GM18858 (cell line): ENCODE results near the gene DBN1.

Source experiments
- ATAC-seq: cut with Tn5 transposase; IDR thresholded peaks from one replicate; pipeline ENCODE4 v1.9.1; 2021; ENCODE audit not compliant: unreplicated experiment

Gene DBN1

DNA sequence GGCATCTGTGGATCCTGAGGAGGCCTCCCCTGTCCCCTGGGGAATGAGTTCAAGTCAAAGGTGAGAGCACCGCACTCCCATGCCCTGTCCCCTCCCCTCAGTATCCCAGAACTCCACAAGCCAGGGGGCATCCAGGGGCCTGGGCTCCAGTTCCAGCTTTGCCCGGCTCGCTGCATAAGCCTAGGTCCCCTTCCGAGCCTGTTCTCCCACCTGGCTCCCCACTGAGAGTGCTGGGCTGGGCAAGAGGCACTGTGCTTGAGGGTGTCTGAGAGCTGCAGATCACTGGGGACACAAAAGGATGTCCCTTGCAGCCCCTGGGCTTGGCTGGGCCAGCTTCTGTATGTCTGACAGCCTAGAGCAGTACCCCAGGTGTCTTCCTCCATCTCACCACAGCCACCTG is 31.6 kb upstream of the DBN1 start:
- ATAC-seq, result no peak

DNA sequence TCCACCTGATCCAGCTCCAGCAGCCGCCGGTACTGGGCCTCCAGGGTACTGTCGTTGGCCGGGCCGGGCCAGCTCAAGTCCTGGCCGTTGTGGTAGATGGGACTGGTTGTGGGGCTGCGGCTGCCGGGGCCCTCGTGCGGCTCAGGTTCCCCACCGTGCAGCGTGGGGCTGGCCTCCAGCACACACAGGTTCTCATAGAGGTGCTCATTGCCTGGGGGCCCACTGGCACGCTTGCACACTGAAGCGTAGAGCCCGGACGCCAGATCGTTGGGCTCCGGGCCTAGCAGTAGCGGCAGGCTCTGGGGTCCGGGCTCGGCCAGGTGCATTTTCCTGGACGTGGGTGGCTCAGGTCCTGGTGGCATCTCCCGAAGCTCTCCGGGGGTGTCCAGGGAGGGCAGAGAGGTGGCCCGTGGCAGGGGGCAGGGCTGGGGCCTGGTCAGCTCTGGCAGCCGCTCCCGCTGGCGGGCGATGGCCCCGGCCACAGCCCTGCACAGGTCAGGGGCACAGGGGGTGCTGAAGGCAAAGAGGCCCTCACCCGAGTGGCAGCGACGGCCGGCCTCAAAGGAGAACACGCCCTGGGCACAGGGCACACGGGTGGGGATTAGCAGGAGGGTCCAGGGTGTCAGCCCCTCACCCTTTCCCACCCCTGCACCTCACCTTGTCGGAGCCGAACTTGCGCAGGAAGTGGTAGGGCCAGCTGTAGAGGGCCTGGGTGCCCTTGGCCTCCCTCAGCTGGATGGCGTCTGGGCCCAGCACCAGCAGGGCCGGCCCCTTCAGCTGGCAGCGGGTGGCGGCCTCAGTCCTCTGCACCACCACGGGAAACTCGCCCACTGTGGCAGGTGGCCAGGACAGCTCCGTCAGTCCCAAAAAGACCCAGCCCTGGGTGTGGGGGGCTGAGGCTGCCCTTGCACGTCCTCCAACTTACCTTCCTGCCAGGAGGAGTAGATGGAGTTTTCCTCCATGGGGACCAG is 30.9 kb upstream of the DBN1 start:
- ATAC-seq, result no peak

DNA sequence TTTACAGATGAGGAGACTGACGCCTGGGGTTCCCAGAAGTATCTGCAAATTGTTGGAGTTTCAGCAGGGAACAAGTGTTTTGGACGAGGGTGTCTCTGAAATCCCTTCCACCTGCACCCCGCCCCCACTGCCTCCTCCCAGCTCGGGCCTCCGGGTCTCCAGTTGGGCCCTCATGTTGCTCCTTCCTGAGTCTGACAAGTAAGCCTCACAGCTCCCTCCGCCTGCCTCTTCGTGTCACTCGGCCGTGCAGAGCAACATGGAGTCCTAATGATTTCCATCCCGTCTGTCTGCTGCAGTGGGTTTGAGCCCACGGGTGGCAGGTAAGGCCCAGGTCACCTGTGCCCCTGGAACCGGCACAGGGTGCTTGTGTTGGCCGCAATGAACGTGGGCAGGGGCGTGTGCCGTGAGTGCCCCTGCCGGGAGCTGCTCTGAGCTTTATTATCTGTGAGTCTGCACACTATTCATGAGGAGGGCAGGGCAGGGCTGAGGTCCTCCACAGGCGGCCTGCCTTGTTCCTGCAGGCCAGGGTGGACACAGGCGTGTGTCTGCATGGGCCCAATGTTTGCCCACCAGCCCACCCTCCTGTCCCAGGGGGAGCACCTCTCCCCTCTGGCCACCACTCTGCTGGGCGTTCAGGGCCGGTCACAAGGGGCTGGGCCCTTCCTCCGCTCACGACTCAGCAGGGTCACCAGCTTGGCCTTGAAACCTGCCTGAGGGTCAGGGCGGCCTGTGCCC is 30.1 kb upstream of the DBN1 start:
- no peak for ATAC-seq

DNA sequence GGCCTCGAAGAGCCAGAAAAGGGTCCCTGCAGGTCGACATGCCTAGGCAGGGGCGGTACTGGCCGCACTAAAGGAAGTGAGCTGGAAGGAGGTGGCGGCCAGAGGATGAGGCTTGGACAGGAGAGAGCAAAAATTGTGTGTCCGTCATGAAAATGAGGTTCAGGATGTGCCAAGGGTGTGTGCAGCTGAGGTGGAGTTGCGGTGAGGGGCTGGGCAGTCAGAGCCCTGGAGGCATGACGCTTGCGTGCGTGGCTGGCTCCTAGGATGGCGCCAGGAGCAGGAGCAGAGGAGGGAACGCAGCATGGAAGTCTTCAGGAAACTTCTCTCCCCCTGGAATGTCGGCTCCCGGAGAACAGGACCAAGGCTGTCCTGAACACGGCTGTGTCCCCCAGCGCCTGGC is 29.5 kb upstream of the DBN1 start:
- ATAC-seq, result no peak

- ATAC-seq, result no peak
These were observed 28.6 kb upstream of the DBN1 start for GRCh38 chr5:177501874-177502678.

DNA sequence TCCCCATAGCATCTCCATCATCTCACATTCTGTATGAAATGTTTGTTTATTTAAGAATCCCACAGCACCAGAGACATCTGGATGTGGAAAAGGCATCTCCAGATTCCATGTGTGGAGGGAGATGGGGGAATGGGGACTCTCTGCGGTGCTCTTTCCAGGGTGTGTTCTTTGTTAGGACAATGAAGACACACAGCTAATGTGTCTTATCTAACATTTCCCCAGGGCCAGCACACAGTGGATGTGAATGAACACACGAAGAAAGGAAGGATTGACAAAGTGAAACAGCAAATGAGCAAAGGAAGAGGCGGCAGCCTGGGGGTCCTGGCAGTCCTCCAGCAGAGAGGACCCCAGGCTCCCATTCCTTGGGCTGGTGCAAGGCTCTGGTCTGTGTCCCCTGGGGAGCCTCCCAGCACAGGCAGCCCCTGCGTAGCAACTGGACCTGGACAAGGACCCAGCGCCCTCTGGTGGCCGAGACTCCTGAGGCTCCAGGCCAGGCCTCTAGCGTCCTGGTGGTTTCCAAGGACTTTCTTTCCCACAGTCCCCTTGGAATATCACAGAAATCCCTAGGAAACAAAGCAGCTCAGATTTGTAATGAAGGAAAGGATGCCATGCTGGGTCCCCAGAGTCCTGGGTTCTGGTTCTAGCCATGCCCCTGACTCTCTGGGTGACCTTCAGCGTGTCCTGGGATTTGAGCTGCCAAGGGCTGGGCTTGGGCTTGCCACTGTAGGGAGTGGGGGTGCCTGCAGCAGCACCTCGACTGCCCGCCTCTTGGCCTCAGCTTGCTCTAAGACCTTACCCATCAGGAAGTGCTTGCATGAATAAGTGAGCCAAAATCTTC is 27.5 kb upstream of the DBN1 start:
- ATAC-seq, result no peak

GRCh38 chr5:177499842-177500241 is 26.4 kb upstream of the DBN1 start:
- ATAC-seq, result no peak

DNA sequence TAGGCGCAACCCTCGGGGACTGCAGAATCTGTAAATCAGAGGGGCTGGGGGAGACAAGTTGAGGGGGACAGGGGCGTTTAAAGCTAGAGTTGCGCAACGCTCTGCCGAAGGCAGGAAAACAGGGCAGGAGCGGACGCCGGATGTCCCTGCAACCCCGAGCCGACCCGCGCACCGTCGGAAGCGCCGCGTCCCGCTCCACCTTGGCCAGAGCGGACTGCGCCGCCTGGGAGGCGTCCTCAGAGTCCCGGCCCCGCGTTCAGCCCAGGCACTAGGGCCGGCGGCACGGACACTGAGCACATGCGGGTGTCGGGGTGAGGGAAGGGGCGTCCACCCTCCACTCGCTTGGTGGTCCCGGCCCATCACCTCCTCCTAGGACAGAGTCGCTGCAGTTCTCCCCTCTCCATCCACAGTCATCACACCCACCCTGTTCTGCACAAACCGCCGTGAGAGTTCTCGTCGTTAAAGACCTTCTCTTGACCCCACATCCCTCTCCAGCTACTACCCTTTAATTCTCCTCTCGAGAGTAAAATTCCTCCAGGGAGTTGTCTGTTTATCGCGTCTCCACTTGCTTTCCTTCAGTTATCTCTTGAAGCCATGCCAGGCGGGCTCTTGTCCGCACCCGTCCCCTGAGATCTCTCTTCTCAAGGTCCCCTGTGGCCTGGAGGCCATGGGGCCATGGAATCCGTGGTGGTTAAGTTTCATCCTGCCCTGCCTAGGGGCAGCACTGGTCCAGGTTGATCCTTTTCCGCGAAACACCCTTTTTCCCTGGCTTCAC is 24.8 kb upstream of the DBN1 start:
- no peak for ATAC-seq

GRCh38 chr5:177497292-177498012 is 24.0 kb upstream of the DBN1 start, which contains the start of gene PDLIM7:
PDLIM7 (minus strand) TSS chr5:177497604; CDS start chr5:177496512, 1,092 bp downstream.
- ATAC-seq, result peak; percentile 48

DNA sequence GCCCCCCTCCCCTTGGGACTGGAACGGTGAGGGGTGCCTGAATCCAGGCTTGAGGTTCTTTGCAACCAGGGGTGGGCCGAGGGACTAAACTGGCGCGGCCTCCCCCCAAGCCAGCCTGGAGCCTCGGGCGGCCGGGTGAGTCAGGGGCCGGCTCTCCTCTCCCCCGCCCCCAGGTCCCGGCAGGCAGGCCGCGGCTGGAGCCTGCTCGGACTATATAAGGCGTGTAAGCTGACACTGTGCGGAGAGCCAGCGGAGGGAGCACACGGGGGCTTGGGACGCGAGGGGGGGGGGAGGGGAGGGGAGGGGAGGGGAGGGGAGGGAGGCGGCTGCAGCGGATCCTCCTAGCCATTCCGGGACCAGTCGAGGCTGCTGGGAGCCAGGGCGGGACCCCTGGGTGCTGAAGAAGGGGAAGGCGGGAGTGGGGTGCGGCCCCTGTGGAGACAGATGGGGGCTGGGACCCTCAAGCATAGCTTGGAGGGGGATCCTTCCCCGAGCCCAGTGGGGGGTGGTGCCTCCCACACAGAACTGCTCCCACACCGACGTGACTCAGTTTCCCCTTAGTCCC is 23.4 kb upstream of the DBN1 start:
- no peak for ATAC-seq

GRCh38 chr5:177496070-177496726 is 22.8 kb upstream of the DBN1 start:
- no peak for ATAC-seq

GRCh38 chr5:177495243-177496060 is 22.0 kb upstream of the DBN1 start:
- ATAC-seq, result no peak

- no peak for ATAC-seq
These were observed 21.1 kb upstream of the DBN1 start for GRCh38 chr5:177494346-177495195.

DNA sequence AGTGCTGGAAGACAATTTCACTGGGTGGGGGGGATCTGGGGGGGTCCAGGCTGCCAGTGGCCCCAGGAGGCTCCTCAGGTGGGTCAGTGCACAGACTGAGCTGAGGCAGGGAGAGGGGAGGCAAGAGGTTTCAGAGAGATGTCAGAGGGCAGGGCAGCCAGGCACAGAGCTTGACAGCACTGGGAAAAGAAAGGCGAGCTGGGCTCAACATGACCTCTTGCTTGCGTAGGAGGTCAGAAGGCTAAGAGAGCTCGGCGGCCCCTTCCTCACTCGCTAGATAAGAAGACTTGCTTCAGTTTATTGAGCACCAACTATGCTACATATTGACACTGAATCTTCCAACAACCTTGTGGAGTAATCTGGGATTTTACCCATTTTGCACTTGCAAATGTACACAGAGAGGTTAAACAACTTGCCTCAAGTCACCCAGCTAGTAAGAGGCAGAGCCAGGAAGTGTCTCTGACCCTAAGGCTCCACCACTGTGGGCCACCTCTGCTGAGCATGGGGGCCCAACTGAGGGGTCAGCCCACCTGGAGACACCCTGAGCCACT is 20.4 kb upstream of the DBN1 start:
- ATAC-seq, result no peak

DNA sequence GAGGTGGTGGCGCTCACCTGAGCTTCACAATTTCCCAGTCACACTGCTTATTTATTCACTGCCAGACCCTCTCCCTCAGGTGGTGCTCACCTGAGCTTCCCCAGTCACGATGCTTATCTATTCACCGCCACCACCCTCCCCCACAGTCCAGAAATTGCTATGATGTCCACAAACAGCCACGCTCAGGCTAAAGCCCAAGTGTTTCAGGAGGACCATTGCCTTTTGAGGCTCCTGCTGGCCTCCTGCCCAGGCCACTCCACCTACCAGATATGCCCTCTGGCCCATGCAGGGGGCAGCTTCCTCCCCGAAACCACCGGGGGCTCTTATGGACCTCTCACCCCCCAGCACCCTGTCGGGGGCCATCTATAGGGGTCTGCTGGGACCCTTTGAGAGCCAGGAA is 19.4 kb upstream of the DBN1 start:
- ATAC-seq, result no peak
